Mononuclear cell (primary cell): ENCODE data around the gene GAREM1. TPM values are rescaled to one million over a fixed set of nuclear protein-coding genes. Genes with fewer than 3 reads are reported as not detected.

ENCODE experiments used
- H3K27me3 ChIP-seq: 2 replicates; pipeline ENCODE4 v1.6.0; 2011; ENCODE audit warnings: low read length, control low read depth; ENCODE audit not compliant: insufficient read depth
- H3K4me1 ChIP-seq: 2 replicates; pipeline ENCODE4 v1.5.1; 2011; ENCODE audit warnings: mild to moderate bottlenecking, low read length, control low read depth; ENCODE audit not compliant: insufficient read depth
- H3K4me3 ChIP-seq: 2 replicates; pipeline ENCODE4 v1.5.1; 2011; ENCODE audit warnings: mild to moderate bottlenecking, low read length, moderate library complexity
- H3K9me3 ChIP-seq: 2 replicates; pipeline ENCODE4 v1.5.1; 2011; ENCODE audit warnings: low read depth, mild to moderate bottlenecking, control low read depth, low read length
- total RNA-seq: library from RNA; depleted of rRNA; stranded (reverse); fragments of >200 nt; gene quantifications from one replicate; pipeline ENCODE4 v1.2.3, GENCODE V29; 2012

GAREM1 gene
- total RNA-seq, 1 donor: under 0.01 TPM

- Histone ChIP-seq H3K4me3 (no peak overlapping the region), H3K27me3 (no peaks in the 10 kb centered on the region), H3K4me1 (no peaks in the 10 kb centered on the region), H3K9me3 (no peaks in the 10 kb centered on the region)
Observed at GRCh38 chr18:32274307-32274706, 196.4 kb downstream of the GAREM1 start.

DNA sequence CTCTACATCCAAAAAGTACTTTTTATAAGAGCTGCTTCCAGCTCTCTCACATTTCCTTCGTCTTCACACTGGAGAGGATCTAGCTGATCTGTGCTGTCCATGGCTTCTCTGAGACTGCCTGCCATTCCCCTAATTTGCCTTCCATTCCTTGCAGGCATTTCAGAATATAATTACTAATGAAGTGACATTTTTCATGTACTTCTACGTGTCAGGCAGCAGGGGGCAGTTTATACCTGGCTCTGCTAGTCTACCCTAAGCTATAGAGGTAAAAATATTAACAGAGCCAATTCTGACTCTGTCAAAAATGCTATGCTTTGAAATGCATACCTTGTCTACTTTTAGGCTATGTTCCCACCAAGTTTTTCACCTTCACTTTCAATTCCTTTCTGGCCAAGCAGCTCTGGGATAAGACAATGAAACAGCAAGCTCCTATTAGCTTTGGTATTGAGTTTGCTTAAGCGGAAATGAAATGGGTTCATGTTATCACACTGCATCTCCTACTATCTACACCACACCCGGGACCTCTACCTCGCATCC is 198.9 kb downstream of the GAREM1 start:
- Histone ChIP-seq H3K4me1 (no peaks in the 10 kb centered on the region), H3K9me3 (no peaks in the 10 kb centered on the region), H3K4me3 (no peak overlapping the region), H3K27me3 (no peaks in the 10 kb centered on the region)

DNA sequence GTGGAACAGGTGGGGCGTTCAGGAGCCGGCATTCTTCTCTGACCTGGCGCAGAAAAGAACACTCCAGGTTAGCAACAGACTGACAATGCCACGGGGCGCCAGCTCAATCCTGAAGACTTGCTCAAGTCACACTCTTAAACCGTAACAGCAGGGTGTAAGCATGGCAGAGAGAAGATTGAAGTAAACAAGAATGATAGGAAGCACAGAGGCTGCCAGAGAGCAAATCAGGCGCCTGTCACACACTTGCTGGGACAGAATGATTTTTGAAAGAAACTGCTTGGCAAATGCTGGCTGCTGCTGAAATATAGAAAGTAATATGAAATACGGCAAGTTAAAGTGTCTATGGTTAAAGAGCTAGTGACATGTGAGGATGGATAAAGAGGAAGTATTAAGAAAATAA is 200.3 kb downstream of the GAREM1 start:
- H3K4me1 ChIP-seq: no peaks in the 10 kb centered on the region
- H3K4me3 ChIP-seq: no peak overlapping the region
- no peaks in the 10 kb centered on the region for H3K9me3 ChIP-seq
- no peaks in the 10 kb centered on the region for H3K27me3 ChIP-seq

GRCh38 chr18:32267463-32267862 is 203.2 kb downstream of the GAREM1 start:
- H3K9me3 ChIP-seq: no peaks in the 10 kb centered on the region
- no peak overlapping the region for H3K4me3 ChIP-seq
- H3K27me3 ChIP-seq: no peaks in the 10 kb centered on the region
- H3K4me1 ChIP-seq: no peaks in the 10 kb centered on the region

DNA sequence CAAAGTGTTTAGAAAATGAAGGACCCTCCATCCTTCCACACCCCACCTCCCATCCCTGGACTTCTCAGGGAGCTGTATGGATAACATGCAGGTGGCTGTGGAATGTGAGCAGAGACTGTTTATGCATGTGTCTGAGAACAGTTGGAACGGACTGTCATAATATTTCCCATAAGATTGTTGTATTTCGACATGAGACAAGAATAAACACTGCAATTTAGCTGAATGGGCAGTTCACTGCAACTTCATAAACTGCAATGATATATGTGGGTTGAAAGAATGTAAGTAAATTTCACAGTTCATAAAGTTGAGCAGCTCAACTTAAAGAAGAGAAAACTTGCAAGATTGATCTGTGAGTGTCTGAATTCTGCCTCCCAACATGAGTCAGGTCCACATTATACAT is 206.3 kb downstream of the GAREM1 start:
- H3K4me1 ChIP-seq: no peaks in the 10 kb centered on the region
- no peaks in the 10 kb centered on the region for H3K27me3 ChIP-seq
- H3K4me3 ChIP-seq: no peak overlapping the region
- H3K9me3 ChIP-seq: no peaks in the 10 kb centered on the region

GRCh38 chr18:32262092-32262491 is 208.6 kb downstream of the GAREM1 start:
- H3K4me1 ChIP-seq: peaks cover 7% of the 10 kb centered on the region
- H3K9me3 ChIP-seq: no peaks in the 10 kb centered on the region
- no peak overlapping the region for H3K4me3 ChIP-seq
- no peaks in the 10 kb centered on the region for H3K27me3 ChIP-seq

GRCh38 chr18:32261003-32261402 is 209.7 kb downstream of the GAREM1 start:
- peaks cover 11% of the 10 kb centered on the region for H3K4me1 ChIP-seq
- H3K9me3 ChIP-seq: no peaks in the 10 kb centered on the region
- H3K4me3 ChIP-seq: no peak overlapping the region
- no peaks in the 10 kb centered on the region for H3K27me3 ChIP-seq

GRCh38 chr18:32259553-32259952 is 211.1 kb downstream of the GAREM1 start:
- no peak overlapping the region for H3K4me3 ChIP-seq
- no peaks in the 10 kb centered on the region for H3K9me3 ChIP-seq
- peaks cover 11% of the 10 kb centered on the region for H3K4me1 ChIP-seq
- peaks cover 2% of the 10 kb centered on the region for H3K27me3 ChIP-seq

GRCh38 chr18:32258558-32259204 is 212.0 kb downstream of the GAREM1 start:
- peaks cover 11% of the 10 kb centered on the region for H3K4me1 ChIP-seq
- H3K27me3 ChIP-seq: peaks cover 2% of the 10 kb centered on the region
- H3K9me3 ChIP-seq: no peaks in the 10 kb centered on the region
- H3K4me3 ChIP-seq: no peak overlapping the region

- Histone ChIP-seq H3K27me3 (peaks cover 2% of the 10 kb centered on the region), H3K4me3 (no peak overlapping the region), H3K4me1 (peaks cover 11% of the 10 kb centered on the region), H3K9me3 (no peaks in the 10 kb centered on the region)
Observed at GRCh38 chr18:32258148-32258547, 212.5 kb downstream of the GAREM1 start.

DNA sequence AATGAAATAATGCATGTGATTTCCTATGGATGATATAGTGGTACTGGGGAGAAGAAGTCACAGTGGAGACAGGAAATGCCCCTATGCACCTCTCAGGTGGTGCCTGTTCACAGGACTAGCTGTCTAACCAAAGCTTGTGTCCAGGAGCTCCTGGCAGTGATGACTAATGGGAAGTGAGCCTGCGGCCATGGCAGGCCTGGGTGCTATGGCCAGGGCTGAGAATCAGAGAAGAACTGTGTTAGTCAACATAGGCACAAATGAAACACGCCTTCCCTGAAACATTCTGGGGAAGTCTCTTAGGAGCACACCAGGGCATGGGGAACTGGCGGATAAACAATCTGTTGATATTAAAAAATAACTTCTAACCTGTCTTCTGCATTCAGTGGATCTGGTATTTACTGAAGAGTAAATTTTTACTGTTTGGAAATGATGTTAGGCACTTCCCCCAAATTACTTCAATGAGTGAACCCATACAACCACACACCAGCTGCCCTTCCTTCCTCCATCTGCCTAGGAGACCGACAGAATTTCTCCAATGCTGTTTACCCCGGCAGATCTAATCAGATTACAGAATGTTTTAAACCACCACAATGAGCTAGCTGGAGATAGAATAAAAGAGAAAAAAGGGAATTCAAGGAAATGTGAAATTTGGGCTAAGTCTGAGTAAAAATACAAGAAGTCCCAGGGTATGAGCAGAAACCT is 213.4 kb downstream of the GAREM1 start:
- Histone ChIP-seq H3K4me1 (peaks cover 11% of the 10 kb centered on the region), H3K4me3 (no peak overlapping the region), H3K27me3 (peaks cover 2% of the 10 kb centered on the region), H3K9me3 (no peaks in the 10 kb centered on the region)

DNA sequence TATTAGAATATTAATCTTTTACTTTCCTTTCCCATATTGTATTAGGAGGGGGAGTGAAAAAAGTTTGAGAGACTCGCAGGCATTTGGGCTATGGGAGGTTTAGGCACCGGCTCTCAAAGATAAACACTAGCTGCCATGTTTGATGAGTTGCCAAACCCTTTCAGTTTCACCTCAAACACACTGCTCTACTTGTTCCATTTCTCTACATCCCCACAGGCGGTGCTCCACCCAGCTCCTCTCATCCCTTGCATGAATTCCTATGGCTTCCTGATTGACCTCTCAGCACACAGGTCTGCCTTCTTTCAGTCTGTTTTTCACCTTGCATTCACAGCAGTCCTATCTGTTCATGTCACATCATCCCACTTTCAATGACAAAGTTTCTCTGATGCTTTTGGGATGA is 215.1 kb downstream of the GAREM1 start:
- no peaks in the 10 kb centered on the region for H3K9me3 ChIP-seq
- H3K27me3 ChIP-seq: peaks cover 2% of the 10 kb centered on the region
- H3K4me3 ChIP-seq: no peak overlapping the region
- H3K4me1 ChIP-seq: peaks cover 11% of the 10 kb centered on the region

GRCh38 chr18:32252141-32252860 is 218.4 kb downstream of the GAREM1 start:
- H3K4me3 ChIP-seq: no peak overlapping the region
- no peaks in the 10 kb centered on the region for H3K9me3 ChIP-seq
- peaks cover 3% of the 10 kb centered on the region for H3K4me1 ChIP-seq
- H3K27me3 ChIP-seq: peaks cover 2% of the 10 kb centered on the region

DNA sequence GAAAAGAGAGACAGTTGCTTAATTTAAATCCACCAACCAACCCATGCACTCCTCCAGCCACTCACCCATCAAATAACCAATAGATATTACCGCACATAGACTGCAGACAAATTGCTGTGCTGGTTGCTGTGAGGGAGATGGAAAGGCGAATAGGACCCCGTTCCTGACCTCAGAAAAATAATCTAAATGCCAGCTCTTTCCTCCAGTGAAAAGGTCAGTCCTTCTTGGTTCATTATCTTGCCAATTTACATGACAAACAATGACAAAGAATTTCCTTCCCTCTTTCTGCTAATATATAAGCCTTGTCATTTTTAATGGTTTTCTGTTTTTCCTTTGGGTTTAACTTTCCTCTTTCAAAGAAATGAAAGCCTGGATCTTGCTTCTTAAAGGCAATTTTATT is 219.2 kb downstream of the GAREM1 start:
- H3K4me3 ChIP-seq: no peak overlapping the region
- no peaks in the 10 kb centered on the region for H3K4me1 ChIP-seq
- H3K9me3 ChIP-seq: no peaks in the 10 kb centered on the region
- H3K27me3 ChIP-seq: peaks cover 2% of the 10 kb centered on the region

DNA sequence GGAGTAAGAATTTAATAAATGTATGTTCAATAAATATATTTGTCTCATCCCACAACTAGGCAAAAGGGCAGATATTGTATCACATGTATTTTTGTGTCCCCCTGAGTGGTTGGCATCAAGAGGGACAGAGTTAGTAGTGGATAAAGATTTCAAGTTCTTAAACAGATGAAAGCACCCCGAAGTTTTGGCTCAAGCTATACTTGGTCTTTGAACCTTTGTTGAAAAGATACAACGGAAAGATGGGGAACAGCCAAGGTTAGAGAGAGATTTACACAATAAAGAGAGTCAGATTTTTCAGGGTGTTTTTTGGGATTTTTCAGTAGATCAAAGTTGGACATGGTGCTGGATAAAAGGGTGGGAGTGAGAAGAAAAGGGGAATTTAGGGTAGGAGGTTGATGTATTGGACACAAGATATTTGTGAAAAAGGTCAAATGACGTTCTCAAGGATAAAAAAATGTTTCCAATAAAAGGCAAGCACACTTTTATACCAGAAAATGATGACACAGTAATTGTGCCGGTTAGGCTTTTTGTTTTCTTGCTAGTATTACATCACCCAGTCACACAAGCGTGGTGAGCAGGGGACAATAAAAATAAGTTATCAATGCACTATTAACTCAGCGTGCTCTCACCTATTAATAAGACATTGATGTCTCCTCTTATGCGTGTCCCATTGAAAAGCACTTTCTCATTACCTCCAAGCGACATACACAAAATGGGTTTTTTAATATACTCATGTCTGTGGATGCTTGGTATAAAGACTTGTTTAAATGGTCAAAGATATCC is 221.3 kb downstream of the GAREM1 start:
- no peaks in the 10 kb centered on the region for H3K4me1 ChIP-seq
- no peaks in the 10 kb centered on the region for H3K9me3 ChIP-seq
- no peak overlapping the region for H3K4me3 ChIP-seq
- H3K27me3 ChIP-seq: no peaks in the 10 kb centered on the region
